Activated CD4-positive, alpha-beta T cell treated with anti-CD3 and anti-CD28 coated beads, Interleukin-2, Interleukin-6, amounts not matched to agents 100 ng/mL and 50 ng/mL, durations not matched to agents 16 hours and 8 hours (primary cell): ENCODE measurements around the gene PYHIN1.
"Not testable (repeated sequence)": the region's sequence is repeated elsewhere in the genome, so short reads cannot be mapped to it uniquely, and the experiment has no call there.

Source experiments
- DNase-seq: peaks from one replicate; pipeline ENCODE4 v3.0.0-alpha.2; 2020

Gene PYHIN1

GRCh38 chr1:158983235-158983634, 51.9 kb downstream of the PYHIN1 start:
- no peak for DNase-seq

GRCh38 chr1:158984386-158984785, 53.0 kb downstream of the PYHIN1 start:
- no peak for DNase-seq

GRCh38 chr1:158989424-158989823, 58.1 kb downstream of the PYHIN1 start:
- DNase-seq, result no peak

GRCh38 chr1:158992787-158993312, 61.5 kb downstream of the PYHIN1 start:
- DNase-seq, result no peak

GRCh38 chr1:158996998-158997397, 65.6 kb downstream of the PYHIN1 start:
- no peak for DNase-seq

DNA sequence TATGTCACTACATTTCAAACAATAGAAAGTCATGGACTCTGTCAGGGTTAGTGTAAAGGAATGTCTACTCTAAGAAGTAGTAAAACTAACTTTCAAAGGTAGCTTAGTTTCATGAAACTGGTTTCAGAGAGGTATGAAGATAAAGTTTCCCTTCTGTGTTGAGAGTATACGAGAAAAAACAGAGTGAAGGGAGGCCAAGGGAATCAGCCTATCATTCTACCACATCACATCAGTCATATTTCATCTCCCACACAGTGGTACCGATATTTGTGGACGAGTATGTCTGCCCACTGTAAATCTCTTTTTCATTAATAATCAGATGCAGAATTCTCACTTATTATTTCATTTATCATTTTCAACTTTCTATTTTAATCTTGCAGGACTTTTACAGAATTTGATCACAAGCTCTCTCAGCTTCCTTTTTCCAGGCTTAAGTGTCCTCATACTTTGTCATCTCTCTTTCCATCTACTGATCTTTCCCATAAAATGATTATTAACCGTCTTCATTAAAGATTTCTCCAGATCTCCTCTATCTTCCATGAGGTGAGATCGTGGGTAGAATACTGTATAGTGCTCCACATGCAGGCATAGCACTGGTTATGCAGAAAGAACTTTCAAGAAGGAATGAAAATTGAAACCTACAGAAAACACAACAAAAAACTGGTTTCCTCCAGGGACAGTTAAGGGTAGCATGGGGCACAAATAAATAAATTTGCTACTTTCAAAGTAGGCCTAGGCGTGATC, 66.9 kb downstream of the PYHIN1 start:
- no peak for DNase-seq

DNA sequence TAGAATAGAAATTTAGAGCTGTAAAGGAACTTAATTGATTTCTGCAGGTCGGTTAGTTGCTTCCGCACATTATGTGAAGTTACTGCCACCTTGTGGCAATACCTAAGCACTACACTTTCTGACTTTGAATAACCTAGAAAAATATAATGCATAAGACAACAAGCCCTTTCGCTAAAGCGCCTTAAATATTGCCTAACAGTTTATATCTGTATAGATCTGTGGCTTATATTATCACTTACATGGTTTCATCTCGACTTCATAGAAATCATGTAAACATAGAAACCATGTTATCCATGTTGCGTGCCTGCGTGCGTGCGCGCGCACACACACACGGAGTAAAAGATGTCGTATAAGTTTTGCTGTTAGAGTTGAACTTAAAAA, 67.4 kb downstream of the PYHIN1 start:
- DNase-seq, result peak; percentile 76

- no peak for DNase-seq
These were observed 68.1 kb downstream of the PYHIN1 start for GRCh38 chr1:158999316-159000069.

- no peak for DNase-seq
These were observed 68.7 kb downstream of the PYHIN1 start for GRCh38 chr1:159000070-159000409.

GRCh38 chr1:159000625-159001024, 69.3 kb downstream of the PYHIN1 start:
- no peak for DNase-seq

- no peak for DNase-seq
These were observed 73.8 kb downstream of the PYHIN1 start for GRCh38 chr1:159005161-159005560.

DNA sequence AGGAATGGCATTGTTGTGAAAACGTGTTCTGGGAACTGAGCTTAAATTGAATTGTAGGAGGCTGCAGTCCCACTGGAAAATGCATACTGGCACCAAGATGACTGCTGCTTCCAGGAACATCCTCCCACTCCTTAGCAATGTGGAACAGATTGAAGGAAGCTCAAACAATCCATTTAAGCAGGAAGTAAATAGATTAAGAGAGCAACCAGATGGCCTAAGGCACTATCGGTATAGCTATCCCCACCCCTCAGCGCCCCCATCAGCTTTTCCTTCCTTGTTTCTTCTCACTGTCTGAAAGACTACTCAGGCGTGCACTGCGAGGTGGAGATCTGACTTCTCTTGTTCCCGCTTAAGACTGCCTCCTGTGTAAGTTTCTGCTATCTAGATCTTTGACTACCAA, 74.3 kb downstream of the PYHIN1 start:
- no peak for DNase-seq

DNA sequence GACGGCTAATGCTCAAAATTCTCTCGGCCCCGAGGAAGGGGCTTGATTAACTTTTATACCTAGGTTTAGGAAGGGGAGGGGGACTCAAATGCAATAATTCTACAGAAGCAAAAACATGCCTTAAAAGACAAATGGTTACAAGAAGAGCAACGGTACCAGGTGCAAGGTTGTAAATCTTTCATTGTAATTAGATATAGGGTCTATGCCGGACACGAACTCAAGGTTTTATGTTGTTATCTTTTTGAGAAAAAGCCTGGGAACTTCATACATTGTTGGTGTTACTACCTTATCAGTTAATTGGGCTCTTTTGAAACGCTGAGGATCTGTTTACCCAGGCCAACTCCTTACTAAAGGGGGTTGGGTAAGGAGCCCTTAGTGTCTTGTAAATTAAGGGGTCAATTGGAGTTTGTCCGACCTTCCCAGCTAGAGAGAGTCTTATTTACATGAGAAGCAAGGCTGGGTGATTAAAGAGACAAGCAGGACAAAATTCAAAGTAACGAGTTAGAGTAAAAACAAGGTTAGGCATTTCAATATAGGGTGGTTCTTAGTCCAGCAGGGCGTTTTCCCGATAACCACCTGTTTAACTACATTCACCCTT, 75.0 kb downstream of the PYHIN1 start:
- DNase-seq, result not testable (repeated sequence)

DNA sequence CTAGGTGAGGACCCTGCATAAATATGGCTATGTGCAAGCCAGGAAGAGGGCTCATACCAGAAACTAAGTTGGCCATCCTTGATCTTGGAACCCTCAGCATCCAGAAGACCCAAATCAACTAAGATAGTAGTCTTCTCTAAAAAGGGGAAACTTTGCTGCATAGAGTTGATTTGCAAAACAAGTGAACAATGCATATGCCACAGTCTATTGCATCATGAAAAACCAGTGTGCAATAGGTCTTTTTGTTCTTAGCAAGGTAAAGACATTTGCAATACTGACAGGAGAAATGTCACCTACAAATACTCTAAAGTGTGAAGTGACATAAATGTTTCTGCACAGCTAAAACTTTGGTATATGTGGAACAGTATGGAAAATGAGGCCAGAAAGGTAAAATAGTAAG, 76.4 kb downstream of the PYHIN1 start:
- no peak for DNase-seq

DNA sequence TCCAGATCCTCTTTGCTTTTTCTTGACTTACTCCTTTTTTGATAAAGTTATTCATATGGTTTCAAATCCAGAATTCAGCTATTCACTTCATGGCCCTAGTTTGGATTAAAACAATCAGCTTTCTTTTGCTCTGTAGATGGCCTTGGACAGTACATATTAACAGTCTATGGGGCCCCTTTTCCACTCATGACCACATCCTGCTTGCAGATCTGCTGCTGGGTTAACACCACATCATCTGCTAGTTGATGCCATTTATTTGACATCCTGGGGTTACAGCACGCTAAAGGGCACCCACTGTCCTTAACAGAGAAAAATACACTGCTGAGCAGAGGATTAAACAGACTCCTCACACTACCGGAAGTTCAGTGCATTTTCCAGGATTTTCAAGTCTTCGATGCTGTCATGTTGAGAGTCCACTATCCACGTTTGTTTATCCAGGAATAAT, 77.4 kb downstream of the PYHIN1 start:
- DNase-seq, result peak; percentile 89

DNA sequence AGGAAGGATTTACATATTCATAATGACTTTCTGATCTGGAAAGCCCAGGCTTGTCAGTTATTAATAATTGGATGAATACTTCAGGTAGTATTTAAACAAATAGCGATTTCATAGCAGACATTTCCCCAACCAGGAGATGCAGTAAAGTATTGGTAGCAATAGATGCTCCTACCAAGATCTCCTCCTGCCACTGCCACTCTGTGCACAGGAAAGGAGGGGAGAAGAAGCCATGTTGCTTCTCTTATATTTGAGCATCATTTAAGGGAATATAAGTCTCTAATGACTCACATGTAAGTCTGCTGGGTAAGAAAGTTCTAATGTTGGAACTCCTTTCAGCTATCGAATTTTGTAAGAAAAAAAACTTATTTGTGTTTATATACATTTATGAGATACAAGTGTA, 77.9 kb downstream of the PYHIN1 start:
- DNase-seq, result peak; percentile 44

GRCh38 chr1:159009704-159010361, 78.5 kb downstream of the PYHIN1 start, which contains the start of gene IFI16:
Gene IFI16, plus strand, starts transcription at chr1:159009907. Its CDS starts 4,774 bp downstream, at chr1:159014681.
- peak; percentile 92 for DNase-seq

GRCh38 chr1:159010391-159010790, 79.0 kb downstream of the PYHIN1 start:
- DNase-seq, result no peak

GRCh38 chr1:159011001-159011400, 79.6 kb downstream of the PYHIN1 start:
- peak; percentile 45 for DNase-seq

- DNase-seq, result no peak
These were observed 80.4 kb downstream of the PYHIN1 start for GRCh38 chr1:159011751-159012150.

DNA sequence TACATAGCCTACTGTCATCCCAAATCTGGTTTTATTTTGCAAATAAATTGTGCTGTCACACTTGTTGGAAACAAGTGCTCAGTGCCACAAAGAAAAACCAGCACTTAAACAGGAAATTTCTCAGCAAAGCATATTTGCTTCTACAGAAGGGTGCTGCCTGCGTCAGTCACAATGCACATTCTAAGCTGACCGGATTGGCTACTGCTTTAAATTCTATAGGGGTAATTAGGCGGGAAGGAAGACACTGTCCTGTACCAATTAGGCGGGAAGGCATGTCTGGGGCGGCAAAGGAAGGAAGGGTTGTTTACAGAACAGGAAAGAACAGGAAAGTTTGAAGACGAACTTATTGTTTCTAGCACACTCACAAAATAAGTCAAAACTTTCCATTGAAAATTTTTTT, 81.1 kb downstream of the PYHIN1 start:
- peak; percentile 90 for DNase-seq

- peak; percentile 41 for DNase-seq
These were observed 82.7 kb downstream of the PYHIN1 start for GRCh38 chr1:159014003-159014571.

- peak; percentile 57 for DNase-seq
These were observed 83.5 kb downstream of the PYHIN1 start for GRCh38 chr1:159014851-159015250.
